CD4-positive, alpha-beta T cell (primary cell): ENCODE results near the gene FMO1. TPM values are rescaled to one million over a fixed set of nuclear protein-coding genes. Genes with fewer than 3 reads are reported as not detected.

Source experiments
- ATAC-seq: fragments of 200-7000 bp; cut with Tn5 transposase; one replicate; pipeline ENCODE4 v1.10.0; 2022; ENCODE audit warnings: mild to moderate bottlenecking; ENCODE audit not compliant: poor library complexity
- CTCF ChIA-PET: fragments of 350-600 bp; sonication (Branson Sonifier 250); formaldehyde crosslinking; loops from one replicate; lab custom pipeline; 2021; ENCODE audit warnings: antibody characterized with exemption, inconsistent platforms; lab: Charles Lee
- POLR2A ChIA-PET: fragments of 350-600 bp; sonication (Branson Sonifier 250); formaldehyde crosslinking; loops from one replicate; lab custom pipeline; 2021; ENCODE audit warnings: antibody characterized with exemption, inconsistent platforms; lab: Charles Lee
- DNase-seq, 14 experiments: peaks; one replicate each; pipeline ENCODE4 v3.0.0-alpha.2; 2013 to 2020; ENCODE audit warnings: mixed read lengths in 2 of 14
- H3K27ac ChIP-seq, 2 donors: one replicate each; pipeline versions ENCODE4 v1.5.1 to v1.7.0; 2013; ENCODE audit warnings: low read length in 2 of 2, low read depth in 1 of 2, mild to moderate bottlenecking in 1 of 2
- H3K27me3 ChIP-seq, 2 experiments: 1 replicate in 1 of 2; 2 replicates in 1 of 2; pipeline versions ENCODE4 v1.6.1 to v1.7.0; 2013; ENCODE audit warnings: low read length in 2 of 2, control low read depth in 1 of 2, mild to moderate bottlenecking in 1 of 2, moderate library complexity in 1 of 2; ENCODE audit not compliant: insufficient read depth in 2 of 2, control insufficient read depth in 1 of 2
- H3K36me3 ChIP-seq: one replicate; pipeline ENCODE4 v1.6.1; 2013; ENCODE audit warnings: low read length, control low read depth; ENCODE audit not compliant: insufficient read depth
- H3K4me1 ChIP-seq: one replicate; pipeline ENCODE4 v1.6.1; 2013; ENCODE audit warnings: low read length, control low read depth; ENCODE audit not compliant: insufficient read depth
- H3K4me3 ChIP-seq: one replicate; pipeline ENCODE4 v1.5.1; 2013; ENCODE audit warnings: mild to moderate bottlenecking, low read length, moderate library complexity
- H3K9me3 ChIP-seq, 2 experiments: 1 replicate in 1 of 2; 2 replicates in 1 of 2; pipeline versions ENCODE4 v1.6.1 to v1.7.0; 2013; ENCODE audit warnings: low read length in 2 of 2, mild to moderate bottlenecking in 2 of 2, control low read depth in 1 of 2, moderate library complexity in 1 of 2; ENCODE audit not compliant: control insufficient read depth in 1 of 2, insufficient read depth in 1 of 2
- H3K27ac Mint-ChIP-seq: one replicate; pipeline ENCODE4 v1.8.0; 2020; ENCODE audit warnings: mixed read lengths
- H3K27me3 Mint-ChIP-seq: one replicate; pipeline ENCODE4 v1.8.0; 2021; ENCODE audit warnings: mixed read lengths
- H3K36me3 Mint-ChIP-seq: one replicate; pipeline ENCODE4 v1.8.0; 2021; ENCODE audit warnings: low read depth, mixed read lengths
- H3K4me1 Mint-ChIP-seq: one replicate; pipeline ENCODE4 v1.8.0; 2021; ENCODE audit warnings: low read depth, mixed read lengths
- H3K4me3 Mint-ChIP-seq: one replicate; pipeline ENCODE4 v1.8.0; 2020; ENCODE audit warnings: mild to moderate bottlenecking, mixed read lengths
- H3K9me3 Mint-ChIP-seq: one replicate; pipeline ENCODE4 v1.8.0; 2020; ENCODE audit warnings: mixed read lengths
- CTCF ChIP-seq: fragments of 200-600 bp; IDR thresholded peaks from one replicate; pipeline ENCODE4 v1.8.0; 2022; ENCODE audit warnings: antibody characterized with exemption, mild to moderate bottlenecking
- intact Hi-C, 2 experiments: fragments of 100-400 bp; cut with DNase I in 1 of 2; cut with micrococcal nuclease in 1 of 2; formaldehyde crosslinking; loops; one replicate each; pipeline versions ENCODE4 v1.15.1 to v1.9.0; 2023 to 2025; cut with DNase I, micrococcal nuclease
- total RNA-seq, 174 experiments: library from RNA in 2 of 174; stranded (reverse) in 2 of 174; gene quantifications; one replicate each; pipeline ENCODE4 v1.2.3 and lab custom pipeline; 2021 to 2026

FMO1 gene
- total RNA-seq, 2 experiments from 2014 or later = not detected

- H3K27ac Mint-ChIP-seq = no peak overlapping the region
- POLR2A ChIA-PET = interaction anchor here (0.6 kb wide), 1 partner anchor 65 kb away, joined by 3 read pairs; the partner anchor contains the start of gene FMO4
- H3K27me3 ChIP-seq = peaks cover 18 to 24% of the 10 kb centered on the region in 2 experiments
- DNase-seq (no peak), ATAC-seq (no peak)
- CTCF ChIA-PET = interaction anchor here (1.0 kb wide), 1 partner anchor 65 kb away, joined by 3 read pairs; the partner anchor contains the start of gene FMO4
- intact Hi-C loops = no loop called here
- H3K4me3 Mint-ChIP-seq = no peak overlapping the region
- peaks cover 67% of the 10 kb centered on the region for H3K27me3 Mint-ChIP-seq
- H3K4me3 ChIP-seq = no peak overlapping the region
- no peaks in the 10 kb centered on the region for H3K36me3 ChIP-seq
- H3K9me3 ChIP-seq = no peaks in the 10 kb centered on the region
- no peaks in the 10 kb centered on the region for H3K36me3 Mint-ChIP-seq
- H3K9me3 Mint-ChIP-seq = no peaks in the 10 kb centered on the region
- H3K4me1 ChIP-seq = peaks cover 12% of the 10 kb centered on the region
- TF ChIP-seq CTCF = no peak
- H3K4me1 Mint-ChIP-seq = peaks cover 15% of the 10 kb centered on the region
- H3K27ac ChIP-seq = no peak overlapping the region
Measured at GRCh38 chr1:171248841-171249240, 547 bp downstream of the FMO1 start.

GRCh38 chr1:171250263-171250662 is 2.0 kb downstream of the FMO1 start:
- Histone ChIP-seq H3K36me3 (no peaks in the 10 kb centered on the region), H3K27me3 (peaks cover 18 to 24% of the 10 kb centered on the region in 2 experiments), H3K4me3 (no peak overlapping the region), H3K4me1 (peaks cover 12% of the 10 kb centered on the region), H3K9me3 (no peaks in the 10 kb centered on the region), H3K27ac (no peak overlapping the region)
- no peak overlapping the region for H3K4me3 Mint-ChIP-seq
- no peaks in the 10 kb centered on the region for H3K9me3 Mint-ChIP-seq
- no peak for DNase-seq
- CTCF ChIA-PET = no interaction called here
- no peaks in the 10 kb centered on the region for H3K36me3 Mint-ChIP-seq
- intact Hi-C loops = no loop called here
- no peak for ATAC-seq
- TF ChIP-seq CTCF = no peak
- POLR2A ChIA-PET = interaction anchor here (0.9 kb wide), 1 partner anchor 64 kb away, joined by 3 read pairs; the partner anchor contains the start of gene FMO4
- no peak overlapping the region for H3K27ac Mint-ChIP-seq
- H3K27me3 Mint-ChIP-seq = peaks cover 76% of the 10 kb centered on the region
- H3K4me1 Mint-ChIP-seq = peaks cover 15% of the 10 kb centered on the region

GRCh38 chr1:171251042-171251951 is 3.0 kb downstream of the FMO1 start:
- no peak for TF ChIP-seq CTCF
- Mint-ChIP-seq H3K27ac (no peak overlapping the region), H3K27me3 (peaks cover 77% of the 10 kb centered on the region), H3K9me3 (no peaks in the 10 kb centered on the region), H3K36me3 (no peaks in the 10 kb centered on the region), H3K4me3 (peak overlapping the region; percentile 88), H3K4me1 (peaks cover 15% of the 10 kb centered on the region)
- Histone ChIP-seq H3K9me3 (no peaks in the 10 kb centered on the region), H3K4me1 (peaks cover 12% of the 10 kb centered on the region), H3K4me3 (peak overlapping the region; percentile 50), H3K36me3 (no peaks in the 10 kb centered on the region), H3K27ac (no peak overlapping the region), H3K27me3 (peaks cover 22 to 24% of the 10 kb centered on the region in 2 experiments)
- peak; percentile 44 for ATAC-seq
- ChIA-PET CTCF (no interaction called here), POLR2A (interaction anchor here (0.6 kb wide), 1 partner anchor 217 kb away, joined by 3 read pairs; no protein-coding TSS in a partner anchor)
- intact Hi-C loops = no loop called here
- DNase-seq = peak in 7 of 14 experiments; percentile 2 to 35 (median 8)
